ENCODE measurements around the gene NPR1. TPM values are rescaled to one million over a fixed set of nuclear protein-coding genes. Genes with fewer than 3 reads are reported as not detected.

The NPR1 gene
- total and polyA plus RNA-seq, 2 of the 13 experiments (the other 11 are each of a cell fraction or from before 2014, with no cell fraction given), result not detected

GRCh38 chr1:153742411-153743142, 64.1 kb downstream of the NPR1 start (continued):
- TF ChIP-seq, protein P1, sequence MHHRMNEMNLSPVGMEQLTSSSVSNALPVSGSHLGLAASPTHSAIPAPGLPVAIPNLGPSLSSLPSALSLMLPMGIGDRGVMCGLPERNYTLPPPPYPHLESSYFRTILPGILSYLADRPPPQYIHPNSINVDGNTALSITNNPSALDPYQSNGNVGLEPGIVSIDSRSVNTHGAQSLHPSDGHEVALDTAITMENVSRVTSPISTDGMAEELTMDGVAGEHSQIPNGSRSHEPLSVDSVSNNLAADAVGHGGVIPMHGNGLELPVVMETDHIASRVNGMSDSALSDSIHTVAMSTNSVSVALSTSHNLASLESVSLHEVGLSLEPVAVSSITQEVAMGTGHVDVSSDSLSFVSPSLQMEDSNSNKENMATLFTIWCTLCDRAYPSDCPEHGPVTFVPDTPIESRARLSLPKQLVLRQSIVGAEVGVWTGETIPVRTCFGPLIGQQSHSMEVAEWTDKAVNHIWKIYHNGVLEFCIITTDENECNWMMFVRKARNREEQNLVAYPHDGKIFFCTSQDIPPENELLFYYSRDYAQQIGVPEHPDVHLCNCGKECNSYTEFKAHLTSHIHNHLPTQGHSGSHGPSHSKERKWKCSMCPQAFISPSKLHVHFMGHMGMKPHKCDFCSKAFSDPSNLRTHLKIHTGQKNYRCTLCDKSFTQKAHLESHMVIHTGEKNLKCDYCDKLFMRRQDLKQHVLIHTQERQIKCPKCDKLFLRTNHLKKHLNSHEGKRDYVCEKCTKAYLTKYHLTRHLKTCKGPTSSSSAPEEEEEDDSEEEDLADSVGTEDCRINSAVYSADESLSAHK (CRISPR knock-in tag; IDR thresholded peaks at IDR 0.05; ENCODE audit: borderline replicate concordance), result no peak
- TF ChIP-seq MBD4 (IDR thresholded peaks at IDR 0.05; ENCODE audit: borderline replicate concordance, low read length), result no peak
- TF ChIP-seq BCLAF1 (IDR thresholded peaks at IDR 0.05), result no peak
- no peak for TF ChIP-seq ZBTB1 (CRISPR knock-in tag; IDR thresholded peaks at IDR 0.05; ENCODE audit: borderline replicate concordance)
- TF ChIP-seq FOXP1 (IDR thresholded peaks at IDR 0.05), result peak; percentile 69; the same call in 1 of the 2 replicates
- no peak; the same call in 1 of the 2 replicates for TF ChIP-seq FOXP1 (CRISPR knock-in tag; IDR thresholded peaks at IDR 0.05)
- TF ChIP-seq SETDB1 (CRISPR knock-in tag; IDR thresholded peaks at IDR 0.05; ENCODE audit: borderline replicate concordance), result no peak
- TF ChIP-seq ISX (CRISPR knock-in tag; conservative IDR thresholded peaks at IDR 0.05), result no peak
- TF ChIP-seq HOXD1 (CRISPR knock-in tag; IDR thresholded peaks at IDR 0.05), result no peak
- no peak for TF ChIP-seq SP2 (CRISPR knock-in tag; IDR thresholded peaks at IDR 0.05)
- peak; percentile 11; the same call in 1 of the 2 replicates for TF ChIP-seq NCOA2 (CRISPR knock-in tag; IDR thresholded peaks at IDR 0.05)
- TF ChIP-seq BCL6 (CRISPR knock-in tag; IDR thresholded peaks at IDR 0.05), result 0 out of 2 replicates have a peak, but pooled peaks have one; percentile 19
- peak in 1 of 2 experiments; percentile 37; a peak in 1 of 4 replicates for TF ChIP-seq EP300 (IDR thresholded peaks at IDR 0.05; ENCODE audit: low read depth in 2 of 2, low read length in 2 of 2)
- no peak for TF ChIP-seq EP300 (CRISPR knock-in tag; IDR thresholded peaks at IDR 0.05; ENCODE audit: borderline replicate concordance)
- TF ChIP-seq KDM6A (CRISPR knock-in tag; IDR thresholded peaks at IDR 0.05; ENCODE audit: low read depth), result no peak
- peak; percentile 22; the same call in 1 of the 2 replicates for TF ChIP-seq TARDBP (CRISPR knock-in tag; IDR thresholded peaks at IDR 0.05)
- no peak for TF ChIP-seq ZNF251 (CRISPR knock-in tag; IDR thresholded peaks at IDR 0.05)

Small RNA genes lying within 50 kb of the gene (microRNA-seq; reads per million reads assigned to microRNA genes)
- gene MIR8083, result not detected

Small RNA genes lying within 50 kb of the gene (small RNA-seq; reads per million reads assigned to genes)
- gene MIR8083 (ENCODE audit: insufficient read depth in 2 of 3, insufficient read length in 3 of 3, low read depth in 2 of 3, low replicate concordance in 1 of 3) (0 reads per million in 3 experiments), gene RF00019 (ENCODE audit: insufficient read depth in 2 of 3, insufficient read length in 3 of 3, low read depth in 2 of 3, low replicate concordance in 1 of 3) (0 reads per million in 3 experiments), gene RN7SL372P (ENCODE audit: insufficient read depth in 2 of 3, insufficient read length in 3 of 3, low read depth in 2 of 3, low replicate concordance in 1 of 3) (0 reads per million in 3 experiments)

Other genes with a start within 250 kb of the NPR1 start
- gene S100A7, start 218.0 kb upstream of the NPR1 start, total RNA-seq (2016; rRNA removed; fragmentation: Illumina TruSeq; extraction: Trizol), result not detected in 2 replicates
- gene S100A7, start 218.0 kb upstream of the NPR1 start, polyA plus RNA-seq (2011; rRNA removed), result not detected in 2 replicates
- gene S100A6, start 142.7 kb upstream of the NPR1 start, total RNA-seq (2016; rRNA removed; fragmentation: Illumina TruSeq; extraction: Trizol), result 85.0 and 87.3 TPM in 2 replicates
- gene S100A6, start 142.7 kb upstream of the NPR1 start, polyA plus RNA-seq (2011; rRNA removed), result 72.9 and 82.2 TPM in 2 replicates
- gene S100A5, start 137.8 kb upstream of the NPR1 start, total RNA-seq (2016; rRNA removed; fragmentation: Illumina TruSeq; extraction: Trizol), result not detected in 2 replicates
- not detected in 2 replicates for gene S100A5, start 137.8 kb upstream of the NPR1 start, polyA plus RNA-seq (2011; rRNA removed)
- 20.2 and 24.5 TPM in 2 replicates for gene S100A4, start 132.9 kb upstream of the NPR1 start, total RNA-seq (2016; rRNA removed; fragmentation: Illumina TruSeq; extraction: Trizol)
- 9.6 and 12.9 TPM in 2 replicates for gene S100A4, start 132.9 kb upstream of the NPR1 start, polyA plus RNA-seq (2011; rRNA removed)
- gene S100A3, start 129.4 kb upstream of the NPR1 start, total RNA-seq (2016; rRNA removed; fragmentation: Illumina TruSeq; extraction: Trizol), result 2.5 and 2.8 TPM in 2 replicates
- 3.6 and 4.5 TPM in 2 replicates for gene S100A3, start 129.4 kb upstream of the NPR1 start, polyA plus RNA-seq (2011; rRNA removed)
- gene S100A2, start 112.8 kb upstream of the NPR1 start, total RNA-seq (2016; rRNA removed; fragmentation: Illumina TruSeq; extraction: Trizol), result 1.2 and 1.4 TPM in 2 replicates
- gene S100A2, start 112.8 kb upstream of the NPR1 start, polyA plus RNA-seq (2011; rRNA removed), result 1.2 and 1.4 TPM in 2 replicates
- gene S100A16, start 65.6 kb upstream of the NPR1 start, total RNA-seq (2016; rRNA removed; fragmentation: Illumina TruSeq; extraction: Trizol), result 46.0 and 51.2 TPM in 2 replicates
- 195 and 203 TPM in 2 replicates for gene S100A16, start 65.6 kb upstream of the NPR1 start, polyA plus RNA-seq (2011; rRNA removed)
- 1.4 and 2.0 TPM in 2 replicates for gene S100A14, start 62.4 kb upstream of the NPR1 start, total RNA-seq (2016; rRNA removed; fragmentation: Illumina TruSeq; extraction: Trizol)
- gene S100A14, start 62.4 kb upstream of the NPR1 start, polyA plus RNA-seq (2011; rRNA removed), result 7.7 and 10.8 TPM in 2 replicates
- 89.5 and 115 TPM in 2 replicates for gene S100A13, start 51.2 kb upstream of the NPR1 start, total RNA-seq (2016; rRNA removed; fragmentation: Illumina TruSeq; extraction: Trizol)
- gene S100A13, start 51.2 kb upstream of the NPR1 start, polyA plus RNA-seq (2011; rRNA removed), result 172 TPM in 2 replicates
- 120 and 151 TPM in 2 replicates for gene S100A1, start 50.3 kb upstream of the NPR1 start, total RNA-seq (2016; rRNA removed; fragmentation: Illumina TruSeq; extraction: Trizol)
- 238 and 251 TPM in 2 replicates for gene S100A1, start 50.3 kb upstream of the NPR1 start, polyA plus RNA-seq (2011; rRNA removed)
- gene CHTOP, start 44.6 kb upstream of the NPR1 start, total RNA-seq (2016; rRNA removed; fragmentation: Illumina TruSeq; extraction: Trizol), result 35.4 and 38.0 TPM in 2 replicates
- gene CHTOP, start 44.6 kb upstream of the NPR1 start, polyA plus RNA-seq (2011; rRNA removed), result 47.1 and 51.9 TPM in 2 replicates
- 25.7 and 34.3 TPM in 2 replicates for gene SNAPIN, start 20.0 kb upstream of the NPR1 start, total RNA-seq (2016; rRNA removed; fragmentation: Illumina TruSeq; extraction: Trizol)
- 21.7 and 23.9 TPM in 2 replicates for gene SNAPIN, start 20.0 kb upstream of the NPR1 start, polyA plus RNA-seq (2011; rRNA removed)
- 366 and 491 TPM in 2 replicates for gene ILF2, start 7.7 kb upstream of the NPR1 start, total RNA-seq (2016; rRNA removed; fragmentation: Illumina TruSeq; extraction: Trizol)
- gene ILF2, start 7.7 kb upstream of the NPR1 start, polyA plus RNA-seq (2011; rRNA removed), result 206 and 292 TPM in 2 replicates
- gene INTS3, start 49.4 kb downstream of the NPR1 start, total RNA-seq (2016; rRNA removed; fragmentation: Illumina TruSeq; extraction: Trizol), result 14.7 and 17.2 TPM in 2 replicates
- 27.2 and 28.2 TPM in 2 replicates for gene INTS3, start 49.4 kb downstream of the NPR1 start, polyA plus RNA-seq (2011; rRNA removed)
- gene SLC27A3, start 96.7 kb downstream of the NPR1 start, total RNA-seq (2016; rRNA removed; fragmentation: Illumina TruSeq; extraction: Trizol), result 1.3 and 4.3 TPM in 2 replicates
- 5.2 and 10.3 TPM in 2 replicates for gene SLC27A3, start 96.7 kb downstream of the NPR1 start, polyA plus RNA-seq (2011; rRNA removed)
- 3.2 and 5.3 TPM in 2 replicates for gene GATAD2B, start 244.3 kb downstream of the NPR1 start, total RNA-seq (2016; rRNA removed; fragmentation: Illumina TruSeq; extraction: Trizol)
- gene GATAD2B, start 244.3 kb downstream of the NPR1 start, polyA plus RNA-seq (2011; rRNA removed), result 5.1 and 5.2 TPM in 2 replicates

All from HepG2 (cell line).